ENCODE results near the gene GNB2. TPM values are rescaled to one million over a fixed set of nuclear protein-coding genes. Genes with fewer than 3 reads are reported as not detected.

GNB2 gene
- total RNA-seq, 1 experiment from 2014 or later = 174 TPM

DNA sequence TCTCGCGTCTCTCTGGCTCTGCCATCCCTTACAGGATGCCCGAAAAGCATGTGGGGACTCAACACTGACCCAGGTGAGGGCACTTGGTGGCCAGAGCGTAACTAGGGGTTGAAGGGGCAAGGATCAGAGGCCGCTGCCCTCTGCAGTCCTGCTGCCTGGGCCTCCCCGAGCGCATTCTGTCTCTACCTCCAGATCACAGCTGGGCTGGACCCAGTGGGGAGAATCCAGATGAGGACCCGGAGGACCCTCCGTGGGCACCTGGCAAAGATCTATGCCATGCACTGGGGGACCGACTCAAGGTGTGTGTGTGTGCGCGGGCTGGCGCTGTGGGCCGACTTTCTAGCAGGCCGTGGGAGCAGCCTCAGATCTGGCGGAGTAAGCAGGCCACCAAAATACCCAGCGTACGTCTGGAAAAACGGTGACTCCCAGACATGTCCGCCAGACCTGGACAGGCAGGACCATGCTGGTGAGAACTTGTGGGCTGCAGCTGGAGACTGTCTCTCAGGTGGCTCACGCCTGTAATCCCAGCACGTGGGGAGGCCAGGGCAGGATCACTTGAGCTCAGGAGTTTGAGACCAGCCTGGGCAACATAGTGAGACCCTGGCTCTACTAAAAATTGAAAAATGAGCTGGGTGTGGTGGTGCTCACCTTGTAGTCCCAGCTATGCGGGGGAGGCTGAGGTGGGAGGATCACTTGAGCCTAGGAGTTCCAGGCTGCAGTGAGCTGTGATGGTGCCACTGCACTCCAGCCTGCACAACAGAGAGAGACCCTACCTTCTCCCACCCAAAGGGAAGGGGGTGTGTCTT lies 3.2 kb downstream of the GNB2 start:
- Histone ChIP-seq H2AFZ (ENCODE audit: low read length) (no peak overlapping the region), H2BK15ac (ENCODE audit: low read depth, low read length) (no peak overlapping the region), H2BK12ac (ENCODE audit: insufficient read length, low read depth, low read length) (no peak overlapping the region), H4K8ac (replicated peaks; ENCODE audit: insufficient read length, low read depth, low read length) (no peak overlapping the region), H3K23ac (ENCODE audit: insufficient read length, low read depth, low read length) (no peak overlapping the region), H4K20me1 (ENCODE audit: control insufficient read depth, insufficient read depth, insufficient read length) (no peaks in the 10 kb centered on the region), H4K91ac (ENCODE audit: insufficient read length, low read depth, low read length) (no peak overlapping the region), H3K4ac (ENCODE audit: low read depth, low read length) (no peak overlapping the region), H2BK120ac (ENCODE audit: low read depth, low read length, poor library complexity, severe bottlenecking) (no peak overlapping the region), H2BK5ac (ENCODE audit: insufficient read length, low read length) (no peak overlapping the region), H2BK20ac (ENCODE audit: low read depth, low read length, poor library complexity, severe bottlenecking) (no peak overlapping the region), H3K18ac (ENCODE audit: insufficient read length, low read depth, low read length) (no peak overlapping the region), H3K27ac (ENCODE audit: insufficient read length, low read depth, low read length) (no peak overlapping the region), H3K56ac (ENCODE audit: insufficient read length, low read depth, low read length) (no peak overlapping the region), H3K9me3 (ENCODE audit: control insufficient read depth, low read depth, low read length) (no peaks in the 10 kb centered on the region), H3T11ph (ENCODE audit: low read length) (no peak overlapping the region), H2AK5ac (ENCODE audit: insufficient read length, low read length) (no peak overlapping the region), H3K4me1 (ENCODE audit: insufficient read depth, low read length) (no peaks in the 10 kb centered on the region), H3K23me2 (ENCODE audit: insufficient read length, low read depth, low read length, poor library complexity, severe bottlenecking) (peaks cover 20% of the 10 kb centered on the region), H3K79me1 (ENCODE audit: insufficient read depth, low read depth, low read length, poor library complexity, severe bottlenecking) (no peaks in the 10 kb centered on the region), H3K14ac (ENCODE audit: insufficient read depth, low read length) (no peak overlapping the region), H3K9ac (ENCODE audit: extremely low read depth, insufficient read length, low read length) (no peak overlapping the region), H3K4me2 (ENCODE audit: insufficient read depth, insufficient read length, low read length) (no peak overlapping the region), H3K79me2 (ENCODE audit: insufficient read depth, low read length) (no peaks in the 10 kb centered on the region), H4K5ac (ENCODE audit: insufficient read length, low read depth, low read length) (no peak overlapping the region), H3K27me3 (ENCODE audit: insufficient read depth, low read length) (no peaks in the 10 kb centered on the region)
- H3K4me1 Mint-ChIP-seq = peaks cover 6 to 21% of the 10 kb centered on the region in 2 experiments
- TF ChIP-seq CTCF (conservative IDR thresholded peaks at IDR 0.05) = no peak
- peaks cover 18% of the 10 kb centered on the region for H3K27me3 Mint-ChIP-seq (ENCODE audit: low read depth)
- WGBS (ENCODE audit: extremely low coverage, insufficient read length, low lambda C conversion rate) = no CpG with 5 or more reads among the region's 23 CpGs
- no peak for DNase-seq
- peak overlapping the region in 2 of 3 experiments; percentile 29 to 57; a peak in 2 of 7 replicates for H3K27ac Mint-ChIP-seq
- peaks cover 10 to 39% (median 36%) of the 10 kb centered on the region in 3 experiments; a peak in 6 of 7 replicates for H3K36me3 Mint-ChIP-seq (ENCODE audit: insufficient read depth in 1 of 3, low read depth in 3 of 3)
- H3K9me3 Mint-ChIP-seq = no peaks in the 10 kb centered on the region
- peak overlapping the region; percentile 61 to 80 for H3K4me3 Mint-ChIP-seq
